Stimulated activated CD4-positive, alpha-beta T cell treated with anti-CD3 and anti-CD28 coated beads, Interleukin-4, amount 100 ng/mL, for 24 hours (primary cell): ENCODE measurements around the gene NUP188.
A peak's percentile ranks its signal among the peaks of the same experiment; 100 is the strongest.

Experiments
- DNase-seq: peaks from one replicate; pipeline ENCODE4 v3.0.0-alpha.2; 2020

Gene NUP188

GRCh38 chr9:128947527-128948301, at the start of gene NUP188, which contains the start of gene DOLK:
NUP188 (plus strand) TSS chr9:128947699; CDS start chr9:128947720, 21 bp downstream.
DOLK (minus strand) TSS chr9:128947603; CDS start chr9:128947303, 300 bp downstream.
- peak; percentile 99 for DNase-seq

- no peak for DNase-seq
Observed at GRCh38 chr9:128898382-128898781, 49.1 kb upstream of the NUP188 start.

GRCh38 chr9:128898845-128899565, 48.5 kb upstream of the NUP188 start:
- no peak for DNase-seq

- DNase-seq: peak; percentile 22
Observed at GRCh38 chr9:128899566-128900322, 47.8 kb upstream of the NUP188 start.

- no peak for DNase-seq
Observed at GRCh38 chr9:128901379-128901778, 46.1 kb upstream of the NUP188 start.

GRCh38 chr9:128901822-128902221, 45.7 kb upstream of the NUP188 start:
- DNase-seq: no peak

GRCh38 chr9:128902351-128903078, 45.0 kb upstream of the NUP188 start:
- peak; percentile 82 for DNase-seq

- DNase-seq: no peak
Observed at GRCh38 chr9:128903079-128903461, 44.4 kb upstream of the NUP188 start.

- peak; percentile 25 for DNase-seq
Observed at GRCh38 chr9:128903871-128904620, 43.5 kb upstream of the NUP188 start.

- DNase-seq: no peak
Observed at GRCh38 chr9:128905964-128906363, 41.5 kb upstream of the NUP188 start.

- no peak for DNase-seq
Observed at GRCh38 chr9:128906741-128907140, 40.8 kb upstream of the NUP188 start.

GRCh38 chr9:128908372-128908771, 39.1 kb upstream of the NUP188 start:
- DNase-seq: no peak

- no peak for DNase-seq
Observed at GRCh38 chr9:128909859-128910258, 37.6 kb upstream of the NUP188 start.

- no peak for DNase-seq
Observed at GRCh38 chr9:128910906-128911305, 36.6 kb upstream of the NUP188 start.

- DNase-seq: no peak
Observed at GRCh38 chr9:128911529-128912035, 35.9 kb upstream of the NUP188 start.

GRCh38 chr9:128912270-128912853, 35.1 kb upstream of the NUP188 start:
- DNase-seq: peak; percentile 24

GRCh38 chr9:128913048-128913900, 34.2 kb upstream of the NUP188 start:
- DNase-seq: no peak

GRCh38 chr9:128913995-128914772, 33.3 kb upstream of the NUP188 start:
- no peak for DNase-seq

GRCh38 chr9:128916204-128916603, 31.3 kb upstream of the NUP188 start:
- DNase-seq: no peak
